Kidney epithelial cell (primary cell): ENCODE results near the gene MSL3B.
A peak's percentile ranks its signal among the peaks of the same experiment; 100 is the strongest.

Experiments
- DNase-seq: peaks from one replicate; pipeline ENCODE4 v3.0.0-alpha.2; 2010; ENCODE audit warnings: low read depth
- H3K27me3 ChIP-seq: 2 replicates; pipeline ENCODE4 v1.6.0; 2011; ENCODE audit warnings: low read length; ENCODE audit not compliant: control insufficient read depth, insufficient read depth
- H3K36me3 ChIP-seq: 2 replicates; pipeline ENCODE4 v1.5.1; 2011; ENCODE audit warnings: low read length; ENCODE audit not compliant: control insufficient read depth, insufficient read depth
- H3K4me3 ChIP-seq: 2 replicates; pipeline ENCODE4 v1.5.1; 2011; ENCODE audit warnings: low read depth, mild to moderate bottlenecking, control low read depth, low read length
- CTCF ChIP-seq: IDR thresholded peaks from 2 replicates; pipeline ENCODE4 v1.5.1; 2011; ENCODE audit warnings: mild to moderate bottlenecking, moderate library complexity, low read length, control low read depth, inconsistent platforms; ENCODE audit not compliant: insufficient read depth, poor library complexity, severe bottlenecking

MSL3B gene

GRCh38 chr2:233856184-233856583 lies 12.0 kb downstream of the MSL3B start:
- Histone ChIP-seq H3K27me3 (no peaks in the 10 kb centered on the region), H3K36me3 (no peaks in the 10 kb centered on the region), H3K4me3 (no peak overlapping the region)
- DNase-seq = no peak
- no peak for TF ChIP-seq CTCF

GRCh38 chr2:233855345-233855744 lies 12.8 kb downstream of the MSL3B start:
- no peak for TF ChIP-seq CTCF
- H3K36me3 ChIP-seq = no peaks in the 10 kb centered on the region
- H3K27me3 ChIP-seq = no peaks in the 10 kb centered on the region
- no peak overlapping the region for H3K4me3 ChIP-seq
- no peak for DNase-seq

- TF ChIP-seq CTCF = no peak
- peak within 1 kb of the TSS; percentile 96 for H3K4me3 ChIP-seq
- DNase-seq = peak; percentile 84
- no peaks in the 10 kb centered on the region for H3K27me3 ChIP-seq
- peaks cover 1% of the 10 kb centered on the region for H3K36me3 ChIP-seq
These were observed 13.8 kb downstream of the MSL3B start, which contains the start of gene HJURP for GRCh38 chr2:233854241-233854981. TSS of gene HJURP (minus strand) at chr2:233854535. CDS start at chr2:233854500, 35 bp downstream.

- DNase-seq = no peak
These were observed 14.3 kb downstream of the MSL3B start for GRCh38 chr2:233853883-233854240.

GRCh38 chr2:233853353-233853752 lies 14.8 kb downstream of the MSL3B start:
- DNase-seq = no peak
- Histone ChIP-seq H3K36me3 (peaks cover 1% of the 10 kb centered on the region), H3K4me3 (peak overlapping the region; percentile 96), H3K27me3 (no peaks in the 10 kb centered on the region)
- TF ChIP-seq CTCF = no peak

More at GRCh38 chr2:233853883-233854240, 14.3 kb downstream of the MSL3B start:
- TF ChIP-seq CTCF = no peak
- Histone ChIP-seq H3K27me3 (no peaks in the 10 kb centered on the region), H3K4me3 (peak overlapping the region; percentile 96), H3K36me3 (peaks cover 1% of the 10 kb centered on the region)

GRCh38 chr2:233852056-233852455 lies 16.1 kb downstream of the MSL3B start:
- no peak for TF ChIP-seq CTCF
- no peak for DNase-seq
- Histone ChIP-seq H3K36me3 (peaks cover 1% of the 10 kb centered on the region), H3K4me3 (no peak overlapping the region), H3K27me3 (no peaks in the 10 kb centered on the region)
